Natural killer cell (primary cell): ENCODE data around the gene SEMA5A. TPM values are rescaled to one million over a fixed set of nuclear protein-coding genes. Genes with fewer than 3 reads are reported as not detected.

Experiments
- ATAC-seq, 3 donors: fragments of 150-1000 bp in 2 of 3; fragments of 200-7000 bp in 1 of 3; cut with Tn5 transposase; 1 replicate in 1 of 3; 2 replicates in 2 of 3; pipeline ENCODE4 v1.10.0; 2021; ENCODE audit warnings: mild to moderate bottlenecking in 2 of 3, moderate library complexity in 2 of 3
- DNase-seq, 2 donors: peaks; one replicate each; pipeline versions ENCODE4 v3.0.0 to v3.0.0-alpha.2; 2013 to 2021; ENCODE audit warnings: mixed read lengths in 1 of 2
- H3K27ac ChIP-seq: one replicate; pipeline ENCODE4 v1.5.1; 2013; ENCODE audit warnings: mild to moderate bottlenecking, low read length
- H3K27me3 ChIP-seq: one replicate; pipeline ENCODE4 v1.6.1; 2013; ENCODE audit warnings: low read length; ENCODE audit not compliant: control insufficient read depth, insufficient read depth
- H3K36me3 ChIP-seq: one replicate; pipeline ENCODE4 v1.6.1; 2013; ENCODE audit warnings: low read length; ENCODE audit not compliant: control insufficient read depth, insufficient read depth
- H3K4me1 ChIP-seq: one replicate; pipeline ENCODE4 v1.6.1; 2013; ENCODE audit warnings: low read length; ENCODE audit not compliant: control insufficient read depth, insufficient read depth
- H3K4me3 ChIP-seq: one replicate; pipeline ENCODE4 v1.5.1; 2013; ENCODE audit warnings: low read length
- H3K9me3 ChIP-seq: one replicate; pipeline ENCODE4 v1.6.1; 2013; ENCODE audit warnings: low read length; ENCODE audit not compliant: control insufficient read depth, insufficient read depth
- H3K27ac Mint-ChIP-seq, 2 donors: one replicate each; pipeline ENCODE4 v1.8.0; 2022; ENCODE audit warnings: mild to moderate bottlenecking in 2 of 2, mixed read lengths in 2 of 2, moderate library complexity in 1 of 2
- H3K27me3 Mint-ChIP-seq, 2 donors: one replicate each; pipeline ENCODE4 v1.8.0; 2022; ENCODE audit warnings: low read depth in 2 of 2, mixed read lengths in 2 of 2
- H3K36me3 Mint-ChIP-seq: one replicate; pipeline ENCODE4 v1.8.0; 2022; ENCODE audit warnings: mixed read lengths
- H3K4me1 Mint-ChIP-seq, 2 donors: one replicate each; pipeline ENCODE4 v1.8.0; 2022; ENCODE audit warnings: mixed read lengths in 2 of 2
- H3K4me3 Mint-ChIP-seq: one replicate; pipeline ENCODE4 v1.8.0; 2022; ENCODE audit warnings: mild to moderate bottlenecking, moderate library complexity, mixed read lengths
- H3K9me3 Mint-ChIP-seq, 2 donors: one replicate each; pipeline ENCODE4 v1.8.0; 2022; ENCODE audit warnings: mixed read lengths in 2 of 2
- CTCF ChIP-seq: fragments of 200-600 bp; IDR thresholded peaks from one replicate; pipeline ENCODE4 v1.8.0; 2022; ENCODE audit warnings: antibody characterized with exemption
- WGBS: methylation state at CpG from one replicate; pipeline ENCODE4 v1.1.7; 2013; ENCODE audit warnings: missing lambda C conversion rate; ENCODE audit not compliant: insufficient coverage; 5-methylcytosine and 5-hydroxymethylcytosine counted together
- intact Hi-C: fragments of 100-400 bp; cut with micrococcal nuclease; formaldehyde crosslinking; loops from one replicate; pipeline ENCODE4 v1.14.2; 2022
- total RNA-seq, 4 donors: library from RNA; stranded (reverse); fragments of 120-200 nt in 1 of 4; gene quantifications; one replicate each; pipeline versions ENCODE4 v1.2.3 to v1.2.4, GENCODE V29; 2013 to 2022

SEMA5A gene
- total RNA-seq, 3 donors from 2014 or later (not counting 1 experiment from before 2014, with no cell fraction given), result 0.15 TPM; not detected in 2

GRCh38 chr5:9483243-9483642 is 62.6 kb downstream of the SEMA5A start:
- H3K4me1 Mint-ChIP-seq, result no peaks in the 10 kb centered on the region
- intact Hi-C loops, result no loop called here
- 13% methylated on average over 2 of the region's 3 CpGs for WGBS

GRCh38 chr5:9482381-9482780 is 63.5 kb downstream of the SEMA5A start:
- Mint-ChIP-seq H3K27ac (no peak overlapping the region), H3K4me3 (no peak overlapping the region), H3K4me1 (no peaks in the 10 kb centered on the region), H3K36me3 (peaks cover 4% of the 10 kb centered on the region), H3K9me3 (peaks cover 12 to 20% of the 10 kb centered on the region in 2 donors), H3K27me3 (no peaks in the 10 kb centered on the region)
- H3K9me3 ChIP-seq, result peaks cover 11% of the 10 kb centered on the region
- no peak for DNase-seq
- H3K4me1 ChIP-seq, result no peaks in the 10 kb centered on the region
- no peak for TF ChIP-seq CTCF
- no peak for ATAC-seq
- intact Hi-C loops, result no loop called here
- WGBS, result 93% methylated on average over 2 of the region's 2 CpGs
- no peak overlapping the region for H3K27ac ChIP-seq
- H3K27me3 ChIP-seq, result no peaks in the 10 kb centered on the region
- H3K4me3 ChIP-seq, result no peak overlapping the region
- no peaks in the 10 kb centered on the region for H3K36me3 ChIP-seq

More at GRCh38 chr5:9483243-9483642, 62.6 kb downstream of the SEMA5A start:
- Mint-ChIP-seq H3K4me3 (no peak overlapping the region), H3K27me3 (no peaks in the 10 kb centered on the region), H3K9me3 (peaks cover 9 to 17% of the 10 kb centered on the region in 2 donors), H3K27ac (no peak overlapping the region), H3K36me3 (no peaks in the 10 kb centered on the region)
- no peak for TF ChIP-seq CTCF
- no peaks in the 10 kb centered on the region for H3K27me3 ChIP-seq
- H3K4me3 ChIP-seq, result no peak overlapping the region
- ATAC-seq, result no peak
- H3K9me3 ChIP-seq, result peaks cover 4% of the 10 kb centered on the region
- H3K36me3 ChIP-seq, result no peaks in the 10 kb centered on the region
- no peak for DNase-seq
- H3K27ac ChIP-seq, result no peak overlapping the region
- H3K4me1 ChIP-seq, result no peaks in the 10 kb centered on the region

- Histone ChIP-seq H3K9me3 (peaks cover 17% of the 10 kb centered on the region), H3K27ac (no peak overlapping the region), H3K27me3 (no peaks in the 10 kb centered on the region), H3K4me3 (no peak overlapping the region), H3K36me3 (no peaks in the 10 kb centered on the region), H3K4me1 (no peaks in the 10 kb centered on the region)
- peaks cover 14 to 26% of the 10 kb centered on the region in 2 donors for H3K9me3 Mint-ChIP-seq
- TF ChIP-seq CTCF, result no peak
- no peak for ATAC-seq
- H3K4me1 Mint-ChIP-seq, result no peaks in the 10 kb centered on the region
- H3K4me3 Mint-ChIP-seq, result no peak overlapping the region
- no peak for DNase-seq
- intact Hi-C loops, result no loop called here
- H3K27me3 Mint-ChIP-seq, result no peaks in the 10 kb centered on the region
- peaks cover 7% of the 10 kb centered on the region for H3K36me3 Mint-ChIP-seq
- H3K27ac Mint-ChIP-seq, result no peak overlapping the region
- 77% methylated on average over 3 of the region's 3 CpGs for WGBS
Observed at GRCh38 chr5:9480499-9480898, 65.4 kb downstream of the SEMA5A start.

- H3K27ac Mint-ChIP-seq, result no peak overlapping the region
- no peak for ATAC-seq
- whole genome bisulfite sequencing, result 70% methylated on average over 3 of the region's 3 CpGs
Observed at GRCh38 chr5:9479990-9480389, 65.9 kb downstream of the SEMA5A start.

More at GRCh38 chr5:9479990-9480389, 65.9 kb downstream of the SEMA5A start:
- H3K27ac ChIP-seq, result no peak overlapping the region
- Mint-ChIP-seq H3K36me3 (peaks cover 7% of the 10 kb centered on the region), H3K4me1 (no peaks in the 10 kb centered on the region), H3K27me3 (no peaks in the 10 kb centered on the region), H3K4me3 (no peak overlapping the region), H3K9me3 (peaks cover 15 to 27% of the 10 kb centered on the region in 2 donors)
- intact Hi-C loops, result no loop called here
- no peaks in the 10 kb centered on the region for H3K36me3 ChIP-seq
- no peaks in the 10 kb centered on the region for H3K4me1 ChIP-seq
- no peak for DNase-seq
- no peak for TF ChIP-seq CTCF
- H3K9me3 ChIP-seq, result peaks cover 17% of the 10 kb centered on the region
- no peak overlapping the region for H3K4me3 ChIP-seq
- no peaks in the 10 kb centered on the region for H3K27me3 ChIP-seq
